ENCODE data around the gene SCAMP4. TPM values are rescaled to one million over a fixed set of nuclear protein-coding genes. Genes with fewer than 3 reads are reported as not detected.

The SCAMP4 gene
- total RNA-seq, 1 experiment from 2014 or later, result 69.0 TPM

GRCh38 chr19:1913781-1914577 lies 8.8 kb downstream of the SCAMP4 start:
- H4K20me1 ChIP-seq (ENCODE audit: control insufficient read depth, insufficient read depth, insufficient read length), result no peaks in the 10 kb centered on the region
- H2BK15ac ChIP-seq (ENCODE audit: low read depth, low read length), result no peak overlapping the region
- Mint-ChIP-seq H3K27me3 (ENCODE audit: low read depth) (no peaks in the 10 kb centered on the region), H3K9me3 (no peaks in the 10 kb centered on the region), H3K36me3 (ENCODE audit: insufficient read depth in 1 of 3, low read depth in 3 of 3) (peaks cover 6 to 33% (median 32%) of the 10 kb centered on the region in 3 experiments), H3K4me3 (no peak overlapping the region), H3K4me1 (no peaks in the 10 kb centered on the region), H3K27ac (no peak overlapping the region; a peak in 2 of 7 replicates)
- no peak overlapping the region for H3K4me2 ChIP-seq (ENCODE audit: insufficient read depth, insufficient read length, low read length)
- H3K4me1 ChIP-seq (ENCODE audit: insufficient read depth, low read length), result no peaks in the 10 kb centered on the region
- no peak overlapping the region for H2BK5ac ChIP-seq (ENCODE audit: insufficient read length, low read length)
- peaks cover 4% of the 10 kb centered on the region for H3K79me1 ChIP-seq (ENCODE audit: insufficient read depth, low read depth, low read length, poor library complexity, severe bottlenecking)
- no peak overlapping the region for H4K91ac ChIP-seq (ENCODE audit: insufficient read length, low read depth, low read length)
- H4K5ac ChIP-seq (ENCODE audit: insufficient read length, low read depth, low read length), result no peak overlapping the region
- no peak for DNase-seq
- no peak overlapping the region for H4K8ac ChIP-seq (replicated peaks; ENCODE audit: insufficient read length, low read depth, low read length)
- TF ChIP-seq CTCF (conservative IDR thresholded peaks at IDR 0.05), result no peak
- H3K14ac ChIP-seq (ENCODE audit: insufficient read depth, low read length), result no peak overlapping the region
- no peak overlapping the region for H3K18ac ChIP-seq (ENCODE audit: insufficient read length, low read depth, low read length)
- no peak overlapping the region for H2BK12ac ChIP-seq (ENCODE audit: insufficient read length, low read depth, low read length)
- H3K23ac ChIP-seq (ENCODE audit: insufficient read length, low read depth, low read length), result no peak overlapping the region
- H2BK20ac ChIP-seq (ENCODE audit: low read depth, low read length, poor library complexity, severe bottlenecking), result no peak overlapping the region
- H3K4ac ChIP-seq (ENCODE audit: low read depth, low read length), result no peak overlapping the region
- H3K27me3 ChIP-seq (ENCODE audit: insufficient read depth, low read length), result no peaks in the 10 kb centered on the region
- H3K27ac ChIP-seq (ENCODE audit: insufficient read length, low read depth, low read length), result no peak overlapping the region
- no peak overlapping the region for H3K9ac ChIP-seq (ENCODE audit: extremely low read depth, insufficient read length, low read length)
- H3T11ph ChIP-seq (ENCODE audit: low read length), result no peak overlapping the region
- WGBS (ENCODE audit: extremely low coverage, insufficient read length, low lambda C conversion rate), result no CpG with 5 or more reads among the region's 23 CpGs
- H3K56ac ChIP-seq (ENCODE audit: insufficient read length, low read depth, low read length), result no peak overlapping the region
- H2AK5ac ChIP-seq (ENCODE audit: insufficient read length, low read length), result no peak overlapping the region
- H2AFZ ChIP-seq (ENCODE audit: low read length), result no peak overlapping the region
- H2BK120ac ChIP-seq (ENCODE audit: low read depth, low read length, poor library complexity, severe bottlenecking), result no peak overlapping the region
- H3K9me3 ChIP-seq (ENCODE audit: control insufficient read depth, low read depth, low read length), result no peaks in the 10 kb centered on the region
- peaks cover 6% of the 10 kb centered on the region; the same call in 1 of the 2 replicates for H3K79me2 ChIP-seq (ENCODE audit: insufficient read depth, low read length)
- H3K23me2 ChIP-seq (ENCODE audit: insufficient read length, low read depth, low read length, poor library complexity, severe bottlenecking), result no peaks in the 10 kb centered on the region

Data from H9 (cell line).